Mesothelial cell of epicardium (in vitro differentiated cells): Measurements from ENCODE around the gene ARHGEF26. TPM values are rescaled to one million over a fixed set of nuclear protein-coding genes. Genes with fewer than 3 reads are reported as not detected.

Experiments used
- DNase-seq, 2 experiments: peaks; one replicate each; pipeline ENCODE4 v3.0.0; 2021; ENCODE audit warnings: low spot score in 2 of 2; ENCODE audit not compliant: unreplicated experiment in 2 of 2
- H3K27ac Mint-ChIP-seq: 2 replicates; pipeline ENCODE4 v1.8.0; 2021; ENCODE audit warnings: mixed read lengths
- H3K27me3 Mint-ChIP-seq: 2 replicates; pipeline ENCODE4 v1.8.0; 2021; ENCODE audit warnings: low read depth, mixed read lengths
- H3K36me3 Mint-ChIP-seq: 2 replicates; pipeline ENCODE4 v1.8.0; 2021; ENCODE audit warnings: mixed read lengths
- H3K4me1 Mint-ChIP-seq: 2 replicates; pipeline ENCODE4 v1.8.0; 2021; ENCODE audit warnings: mixed read lengths
- H3K4me3 Mint-ChIP-seq: 2 replicates; pipeline ENCODE4 v1.8.0; 2021; ENCODE audit warnings: mild to moderate bottlenecking, moderate library complexity, mixed read lengths
- H3K9me3 Mint-ChIP-seq: 2 replicates; pipeline ENCODE4 v1.8.0; 2021; ENCODE audit warnings: mixed read lengths
- CTCF ChIP-seq: fragments of 200-600 bp; sonication (generic); IDR thresholded peaks from one replicate; pipeline ENCODE4 v1.5.0; 2021; ENCODE audit warnings: antibody characterized with exemption; ENCODE audit not compliant: unreplicated experiment
- total RNA-seq: library from RNA; stranded (reverse); gene quantifications from 3 replicates; pipeline ENCODE4 v1.2.1, GENCODE V29; 2021

ARHGEF26 gene
- total RNA-seq, 1 donor from 2014 or later: 6.6 TPM

GRCh38 chr3:154180836-154181691, 59.9 kb downstream of the ARHGEF26 start:
- no peak for TF ChIP-seq CTCF
- no peaks in the 10 kb centered on the region for H3K27me3 Mint-ChIP-seq
- H3K4me3 Mint-ChIP-seq: no peak overlapping the region
- peak in 1 of 2 experiments; percentile 47 for DNase-seq
- peak overlapping the region; percentile 84 for H3K27ac Mint-ChIP-seq
- H3K4me1 Mint-ChIP-seq: peaks cover 18% of the 10 kb centered on the region
- H3K36me3 Mint-ChIP-seq: no peaks in the 10 kb centered on the region
- peaks cover 17% of the 10 kb centered on the region for H3K9me3 Mint-ChIP-seq

- Mint-ChIP-seq H3K4me1 (peaks cover 16% of the 10 kb centered on the region), H3K27me3 (no peaks in the 10 kb centered on the region), H3K9me3 (peaks cover 17% of the 10 kb centered on the region), H3K4me3 (no peak overlapping the region), H3K27ac (peak overlapping the region; percentile 11), H3K36me3 (no peaks in the 10 kb centered on the region)
- no peak for TF ChIP-seq CTCF
- DNase-seq: no peak
These were observed 61.2 kb downstream of the ARHGEF26 start for GRCh38 chr3:154182322-154182922.

- DNase-seq: no peak
- no peak for TF ChIP-seq CTCF
- H3K27me3 Mint-ChIP-seq: no peaks in the 10 kb centered on the region
- H3K4me1 Mint-ChIP-seq: peaks cover 14% of the 10 kb centered on the region
- peaks cover 17% of the 10 kb centered on the region for H3K9me3 Mint-ChIP-seq
- H3K36me3 Mint-ChIP-seq: no peaks in the 10 kb centered on the region
- no peak overlapping the region for H3K27ac Mint-ChIP-seq
- no peak overlapping the region for H3K4me3 Mint-ChIP-seq
These were observed 61.8 kb downstream of the ARHGEF26 start for GRCh38 chr3:154182975-154183374.

- Mint-ChIP-seq H3K27ac (no peak overlapping the region), H3K36me3 (no peaks in the 10 kb centered on the region), H3K9me3 (peaks cover 14% of the 10 kb centered on the region), H3K4me3 (no peak overlapping the region), H3K4me1 (peaks cover 14% of the 10 kb centered on the region), H3K27me3 (no peaks in the 10 kb centered on the region)
- no peak for DNase-seq
- no peak for TF ChIP-seq CTCF
These were observed 63.4 kb downstream of the ARHGEF26 start for GRCh38 chr3:154184582-154184981.

- Mint-ChIP-seq H3K27ac (no peak overlapping the region), H3K9me3 (peaks cover 9% of the 10 kb centered on the region), H3K4me1 (no peaks in the 10 kb centered on the region), H3K36me3 (peaks cover 2% of the 10 kb centered on the region), H3K4me3 (no peak overlapping the region), H3K27me3 (no peaks in the 10 kb centered on the region)
- no peak for TF ChIP-seq CTCF
- no peak for DNase-seq
These were observed 67.2 kb downstream of the ARHGEF26 start for GRCh38 chr3:154188437-154188836.
